A673 (cell line): ENCODE results near the gene LIF.
"Not testable (repeated sequence)": the region's sequence is repeated elsewhere in the genome, so short reads cannot be mapped to it uniquely, and the experiment has no call there.

Experiments
- CTCF ChIP-seq: fragments of 300-800, 200-600 bp; sonication (generic); conservative IDR thresholded peaks from 2 replicates; pipeline ENCODE4 v1.5.1; 2017; ENCODE audit warnings: low read depth, mild to moderate bottlenecking, antibody characterized with exemption, low read length, moderate library complexity, mixed read lengths
- EZH2 ChIP-seq: fragments of 200-600 bp; sonication (generic); IDR thresholded peaks from 2 replicates; pipeline ENCODE4 v1.6.1; 2017; ENCODE audit warnings: borderline replicate concordance, low read depth, mild to moderate bottlenecking, mixed read lengths, antibody characterized with exemption, low read length; ENCODE audit not compliant: poor library complexity, severe bottlenecking

GRCh38 chr22:30234325-30234724 lies 12.2 kb downstream of the LIF start:
- TF ChIP-seq CTCF, EZH2: not testable (repeated sequence)
